Measurements from ENCODE around the gene SSX2IP. TPM values are rescaled to one million over a fixed set of nuclear protein-coding genes. Genes with fewer than 3 reads are reported as not detected.
A peak's percentile ranks its signal among the peaks of the same experiment; 100 is the strongest.

The SSX2IP gene
- total and polyA plus RNA-seq, 4 experiments from 2014 or later = 5.7 to 11.8 (median 7.9) TPM

DNA sequence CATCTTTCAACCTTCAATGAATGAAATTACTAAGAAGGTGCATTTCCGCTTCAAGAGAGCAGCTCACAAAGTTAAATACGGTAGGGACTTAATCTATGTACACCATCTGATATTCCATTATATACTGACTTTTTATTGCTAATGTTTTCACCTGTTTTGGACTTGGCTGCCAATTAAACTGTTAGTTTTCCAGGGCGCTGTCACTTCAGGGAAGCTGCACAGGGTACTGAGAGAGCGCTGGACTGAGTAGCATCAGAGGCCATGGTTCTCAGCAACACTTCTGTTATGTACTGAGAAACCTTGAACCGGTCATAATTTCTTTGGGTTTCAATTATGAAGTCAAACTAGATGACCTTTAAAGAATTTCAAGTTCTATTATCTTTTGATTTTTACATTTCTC, 8.2 kb downstream of the SSX2IP start:
- no peaks in the 10 kb centered on the region for H3K9me3 Mint-ChIP-seq
- ChIA-PET POLR2A (ENCODE audit: partially characterized antibody) (no interaction called here), CTCF (ENCODE audit: partially characterized antibody) (interaction anchor here (1.1 kb wide), 1 partner anchor 43 kb away, joined by 4 read pairs; no protein-coding TSS in a partner anchor)
- no peak overlapping the region for H3K27ac ChIP-seq (ENCODE audit: low read depth, low read length)
- no peaks in the 10 kb centered on the region for H3K27me3 ChIP-seq (ENCODE audit: insufficient read depth, low read length)
- peaks cover 9 to 21% (median 13%) of the 10 kb centered on the region in 4 donors for H3K4me1 Mint-ChIP-seq
- no peak overlapping the region for H3K4me3 ChIP-seq (ENCODE audit: low read length in 2 of 2)
- H3K36me3 Mint-ChIP-seq = peaks cover 8 to 22% of the 10 kb centered on the region in 2 donors
- H3K4me1 ChIP-seq (ENCODE audit: insufficient read depth, low read length) = no peaks in the 10 kb centered on the region
- intact Hi-C loops (cut with micrococcal nuclease) = loop anchor here (10.0 kb wide), 1 partner anchor 1713 kb away; the partner anchor contains the start of gene ODF2L
- no peak overlapping the region for H3K4me3 Mint-ChIP-seq
- no peak overlapping the region for H3K27ac Mint-ChIP-seq
- no peaks in the 10 kb centered on the region for H3K27me3 Mint-ChIP-seq
- H3K9me3 ChIP-seq (ENCODE audit: control insufficient read depth in 1 of 2, low read length in 2 of 2) = no peaks in the 10 kb centered on the region
- DNase-seq = no peak
- no peaks in the 10 kb centered on the region for H3K36me3 ChIP-seq (ENCODE audit: insufficient read depth, low read length)

DNA sequence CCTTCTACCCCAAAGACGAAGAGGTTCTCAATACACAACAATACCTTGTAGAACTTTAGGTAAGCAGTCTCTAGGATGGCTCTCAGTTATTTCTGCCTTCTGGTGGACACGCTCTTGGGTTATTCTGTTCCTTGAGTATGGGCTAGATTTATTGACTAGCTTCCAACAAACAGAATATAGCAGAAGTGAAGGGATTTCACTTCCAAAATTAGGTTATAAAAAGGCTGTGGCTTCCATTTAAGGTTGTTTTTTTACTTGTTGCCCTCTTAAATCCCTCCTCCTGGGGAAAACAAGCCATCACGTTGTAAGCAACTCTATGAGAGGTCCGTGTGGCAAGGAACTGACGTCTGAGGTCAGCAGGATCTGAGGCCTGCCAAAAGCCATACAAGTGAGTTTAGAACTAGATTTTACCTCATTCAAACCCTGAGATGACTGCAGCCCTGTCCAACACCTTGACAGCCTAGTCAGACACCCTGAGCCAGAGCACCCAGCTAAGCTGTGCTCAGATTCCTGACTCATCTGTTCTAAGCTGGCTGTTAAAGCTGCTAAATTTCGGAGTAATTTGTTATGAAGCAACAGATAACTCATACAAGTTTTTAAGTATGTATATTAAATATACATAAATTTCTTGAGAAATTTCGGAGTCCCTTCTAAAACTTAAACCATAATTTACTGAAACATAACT, 12.7 kb downstream of the SSX2IP start:
- H3K27ac Mint-ChIP-seq = no peak overlapping the region
- Histone ChIP-seq H3K4me1 (ENCODE audit: insufficient read depth, low read length) (no peaks in the 10 kb centered on the region), H3K9me3 (ENCODE audit: control insufficient read depth in 1 of 2, low read length in 2 of 2) (no peaks in the 10 kb centered on the region), H3K27ac (ENCODE audit: low read depth, low read length) (no peak overlapping the region), H3K27me3 (ENCODE audit: insufficient read depth, low read length) (no peaks in the 10 kb centered on the region), H3K36me3 (ENCODE audit: insufficient read depth, low read length) (no peaks in the 10 kb centered on the region), H3K4me3 (ENCODE audit: low read length in 2 of 2) (no peak overlapping the region)
- H3K4me1 Mint-ChIP-seq = peaks cover 0 to 17% (median 14%) of the 10 kb centered on the region in 4 donors
- CTCF ChIA-PET (ENCODE audit: partially characterized antibody) = interaction anchor here (0.7 to 1.3 kb wide), 3 partner anchors 8 to 12 kb away, joined by 3 to 5 read pairs (median 4); no protein-coding TSS in a partner anchor
- H3K4me3 Mint-ChIP-seq = no peak overlapping the region
- POLR2A ChIA-PET (ENCODE audit: partially characterized antibody) = no interaction called here
- H3K27me3 Mint-ChIP-seq = no peaks in the 10 kb centered on the region
- peaks cover 8 to 23% of the 10 kb centered on the region in 2 donors for H3K36me3 Mint-ChIP-seq
- intact Hi-C loops (cut with micrococcal nuclease) = no loop called here
- no peak for DNase-seq
- no peaks in the 10 kb centered on the region for H3K9me3 Mint-ChIP-seq

GRCh38 chr1:84675631-84676030, 14.6 kb downstream of the SSX2IP start:
- Histone ChIP-seq H3K4me3 (ENCODE audit: low read length in 2 of 2) (no peak overlapping the region), H3K36me3 (ENCODE audit: insufficient read depth, low read length) (no peaks in the 10 kb centered on the region), H3K9me3 (ENCODE audit: control insufficient read depth in 1 of 2, low read length in 2 of 2) (no peaks in the 10 kb centered on the region), H3K27me3 (ENCODE audit: insufficient read depth, low read length) (no peaks in the 10 kb centered on the region), H3K4me1 (ENCODE audit: insufficient read depth, low read length) (no peaks in the 10 kb centered on the region), H3K27ac (ENCODE audit: low read depth, low read length) (no peak overlapping the region)
- H3K36me3 Mint-ChIP-seq = peaks cover 8 to 20% of the 10 kb centered on the region in 2 donors
- intact Hi-C loops (cut with micrococcal nuclease) = no loop called here
- DNase-seq = no peak
- POLR2A ChIA-PET (ENCODE audit: partially characterized antibody) = no interaction called here
- peaks cover 6 to 16% (median 8%) of the 10 kb centered on the region in 4 donors for H3K4me1 Mint-ChIP-seq
- no peak overlapping the region for H3K4me3 Mint-ChIP-seq
- H3K27me3 Mint-ChIP-seq = no peaks in the 10 kb centered on the region
- H3K9me3 Mint-ChIP-seq = no peaks in the 10 kb centered on the region
- CTCF ChIA-PET (ENCODE audit: partially characterized antibody) = interaction anchor here (2.1 kb wide), 1 partner anchor 13 kb away, joined by 10 read pairs; no protein-coding TSS in a partner anchor
- no peak overlapping the region for H3K27ac Mint-ChIP-seq

DNA sequence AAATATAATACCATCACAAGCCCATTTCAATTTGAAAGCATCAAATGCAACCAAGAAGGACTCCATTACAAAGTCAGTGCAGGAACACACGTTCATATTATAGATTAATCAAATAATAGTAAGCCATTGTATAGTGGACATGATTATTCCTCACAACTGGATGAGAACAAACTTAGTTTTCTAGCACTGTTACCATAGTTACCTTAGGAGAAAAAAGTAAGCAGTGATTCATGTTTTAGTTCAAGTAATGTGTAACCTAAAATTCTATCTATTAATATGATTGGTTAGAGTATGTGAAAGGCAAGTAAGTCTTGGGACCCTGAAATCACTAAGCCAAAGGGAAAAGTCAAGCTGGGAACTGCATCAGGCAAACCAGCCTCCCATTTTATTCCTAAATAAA, 15.2 kb downstream of the SSX2IP start:
- DNase-seq = no peak
- Histone ChIP-seq H3K4me1 (ENCODE audit: insufficient read depth, low read length) (no peaks in the 10 kb centered on the region), H3K9me3 (ENCODE audit: control insufficient read depth in 1 of 2, low read length in 2 of 2) (no peaks in the 10 kb centered on the region), H3K4me3 (ENCODE audit: low read length in 2 of 2) (no peak overlapping the region), H3K27me3 (ENCODE audit: insufficient read depth, low read length) (no peaks in the 10 kb centered on the region), H3K36me3 (ENCODE audit: insufficient read depth, low read length) (no peaks in the 10 kb centered on the region), H3K27ac (ENCODE audit: low read depth, low read length) (no peak overlapping the region)
- no peak overlapping the region for H3K4me3 Mint-ChIP-seq
- H3K9me3 Mint-ChIP-seq = no peaks in the 10 kb centered on the region
- H3K27me3 Mint-ChIP-seq = no peaks in the 10 kb centered on the region
- H3K36me3 Mint-ChIP-seq = peaks cover 8 to 20% of the 10 kb centered on the region in 2 donors
- intact Hi-C loops (cut with micrococcal nuclease) = no loop called here
- POLR2A ChIA-PET (ENCODE audit: partially characterized antibody) = no interaction called here
- H3K4me1 Mint-ChIP-seq = peaks cover 4 to 16% (median 7%) of the 10 kb centered on the region in 4 donors
- CTCF ChIA-PET (ENCODE audit: partially characterized antibody) = interaction anchor here (2.1 kb wide), 1 partner anchor 14 kb away, joined by 10 read pairs; no protein-coding TSS in a partner anchor
- no peak overlapping the region for H3K27ac Mint-ChIP-seq

DNA sequence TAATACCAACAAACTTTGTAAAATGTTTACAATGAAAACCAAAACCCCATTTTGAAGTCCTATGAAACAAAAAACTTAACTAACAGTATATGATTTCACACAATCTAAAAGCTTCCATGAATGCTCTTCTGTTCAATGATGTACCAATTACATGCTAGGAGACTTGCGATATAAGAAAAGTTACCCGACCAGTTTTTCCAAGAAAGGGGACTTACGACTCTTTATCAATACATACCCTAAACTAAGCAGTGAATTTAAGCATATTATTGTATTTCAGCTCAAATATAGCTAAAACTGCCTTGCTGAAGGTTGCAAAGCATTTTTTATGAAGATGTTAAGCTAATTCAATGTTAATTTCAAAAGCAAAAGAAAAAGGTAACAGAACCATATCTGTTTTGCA, 15.6 kb downstream of the SSX2IP start:
- CTCF ChIA-PET (ENCODE audit: partially characterized antibody) = interaction anchor here (0.8 to 2.1 kb wide), 2 partner anchors 14 to 53 kb away, joined by 3 to 10 read pairs; no protein-coding TSS in a partner anchor
- no peak overlapping the region for H3K4me3 Mint-ChIP-seq
- no peaks in the 10 kb centered on the region for H3K27me3 Mint-ChIP-seq
- H3K9me3 Mint-ChIP-seq = no peaks in the 10 kb centered on the region
- Histone ChIP-seq H3K36me3 (ENCODE audit: insufficient read depth, low read length) (no peaks in the 10 kb centered on the region), H3K27me3 (ENCODE audit: insufficient read depth, low read length) (no peaks in the 10 kb centered on the region), H3K27ac (ENCODE audit: low read depth, low read length) (no peak overlapping the region), H3K4me1 (ENCODE audit: insufficient read depth, low read length) (no peaks in the 10 kb centered on the region), H3K4me3 (ENCODE audit: low read length in 2 of 2) (no peak overlapping the region), H3K9me3 (ENCODE audit: control insufficient read depth in 1 of 2, low read length in 2 of 2) (no peaks in the 10 kb centered on the region)
- DNase-seq = no peak
- POLR2A ChIA-PET (ENCODE audit: partially characterized antibody) = no interaction called here
- peaks cover 4 to 16% (median 7%) of the 10 kb centered on the region in 4 donors for H3K4me1 Mint-ChIP-seq
- peaks cover 10 to 18% of the 10 kb centered on the region in 2 donors for H3K36me3 Mint-ChIP-seq
- intact Hi-C loops (cut with micrococcal nuclease) = no loop called here
- H3K27ac Mint-ChIP-seq = no peak overlapping the region

- Histone ChIP-seq H3K4me3 (ENCODE audit: low read length in 2 of 2) (no peak overlapping the region), H3K27ac (ENCODE audit: low read depth, low read length) (no peak overlapping the region), H3K36me3 (ENCODE audit: insufficient read depth, low read length) (no peaks in the 10 kb centered on the region), H3K9me3 (ENCODE audit: control insufficient read depth in 1 of 2, low read length in 2 of 2) (no peaks in the 10 kb centered on the region), H3K4me1 (ENCODE audit: insufficient read depth, low read length) (no peaks in the 10 kb centered on the region), H3K27me3 (ENCODE audit: insufficient read depth, low read length) (no peaks in the 10 kb centered on the region)
- Mint-ChIP-seq H3K4me1 (peaks cover 4 to 16% (median 7%) of the 10 kb centered on the region in 4 donors), H3K27ac (no peak overlapping the region), H3K4me3 (no peak overlapping the region), H3K36me3 (peaks cover 11 to 15% of the 10 kb centered on the region in 2 donors), H3K9me3 (no peaks in the 10 kb centered on the region), H3K27me3 (no peaks in the 10 kb centered on the region)
- ChIA-PET CTCF (ENCODE audit: partially characterized antibody) (interaction anchor here (0.8 to 2.1 kb wide), 3 partner anchors 15 to 52 kb away, joined by 3 to 10 read pairs (median 3); no protein-coding TSS in a partner anchor), POLR2A (ENCODE audit: partially characterized antibody) (no interaction called here)
- intact Hi-C loops (cut with micrococcal nuclease) = no loop called here
- DNase-seq = no peak
These were observed 16.2 kb downstream of the SSX2IP start for GRCh38 chr1:84674021-84674420.

DNA sequence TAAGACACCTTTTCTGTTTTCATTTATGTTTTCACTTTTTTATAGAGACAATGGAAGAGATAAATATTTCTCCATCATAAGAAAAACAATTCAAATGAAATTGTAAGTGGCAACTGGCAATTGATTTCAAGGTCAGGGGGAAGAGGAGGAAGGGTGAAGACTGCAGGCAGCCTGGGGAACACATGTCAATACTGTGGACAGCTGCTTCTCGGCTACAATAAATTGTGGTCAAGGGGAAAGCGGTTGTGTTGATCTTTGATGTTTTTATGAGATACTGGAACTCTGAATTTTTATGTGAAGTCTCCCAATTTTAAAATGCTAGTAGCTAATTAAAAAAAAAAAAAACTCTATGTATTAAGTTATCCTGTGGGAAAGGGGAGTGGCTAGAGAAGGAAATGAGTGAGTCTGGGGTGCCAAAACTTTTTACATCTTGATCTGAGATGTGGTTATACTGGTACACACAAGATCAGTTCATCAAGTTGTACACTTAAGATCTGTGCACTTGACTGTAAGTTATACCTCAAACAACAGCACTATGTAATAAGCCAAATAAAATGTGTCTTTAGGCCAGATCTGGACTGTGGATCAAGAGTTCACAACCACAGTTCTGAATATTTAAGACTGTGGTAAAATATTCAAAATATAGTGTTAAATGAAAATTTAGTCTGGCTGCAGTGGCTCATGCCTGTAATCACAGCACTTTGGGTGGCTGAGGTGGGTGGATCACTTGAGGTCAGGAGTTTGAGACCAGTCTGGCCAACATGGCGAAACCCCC, 18.0 kb downstream of the SSX2IP start:
- Histone ChIP-seq H3K36me3 (ENCODE audit: insufficient read depth, low read length) (no peaks in the 10 kb centered on the region), H3K27me3 (ENCODE audit: insufficient read depth, low read length) (no peaks in the 10 kb centered on the region), H3K4me1 (ENCODE audit: insufficient read depth, low read length) (no peaks in the 10 kb centered on the region), H3K27ac (ENCODE audit: low read depth, low read length) (no peak overlapping the region), H3K4me3 (ENCODE audit: low read length in 2 of 2) (no peak overlapping the region), H3K9me3 (ENCODE audit: control insufficient read depth in 1 of 2, low read length in 2 of 2) (no peaks in the 10 kb centered on the region)
- ChIA-PET POLR2A (ENCODE audit: partially characterized antibody) (no interaction called here), CTCF (ENCODE audit: partially characterized antibody) (interaction anchor here (1.1 to 1.3 kb wide), 2 partner anchors 52 kb away, joined by 3 read pairs; no protein-coding TSS in a partner anchor)
- Mint-ChIP-seq H3K27me3 (no peaks in the 10 kb centered on the region), H3K36me3 (peaks cover 6 to 7% of the 10 kb centered on the region in 2 donors), H3K4me1 (peaks cover 4 to 16% (median 7%) of the 10 kb centered on the region in 4 donors), H3K27ac (peak overlapping the region in 3 of 7 donors; percentile 34 to 60 (median 57)), H3K9me3 (no peaks in the 10 kb centered on the region), H3K4me3 (no peak overlapping the region)
- intact Hi-C loops (cut with micrococcal nuclease) = no loop called here
- DNase-seq = no peak

Measured in CD4-positive, alpha-beta memory T cell (primary cell).